ENCODE measurements around the gene PDE5A.

- no peak for TF ChIP-seq EZH2 (IDR thresholded peaks at IDR 0.05; ENCODE audit: borderline replicate concordance, low read depth, low read length, severe bottlenecking)
- TF ChIP-seq, protein P1, sequence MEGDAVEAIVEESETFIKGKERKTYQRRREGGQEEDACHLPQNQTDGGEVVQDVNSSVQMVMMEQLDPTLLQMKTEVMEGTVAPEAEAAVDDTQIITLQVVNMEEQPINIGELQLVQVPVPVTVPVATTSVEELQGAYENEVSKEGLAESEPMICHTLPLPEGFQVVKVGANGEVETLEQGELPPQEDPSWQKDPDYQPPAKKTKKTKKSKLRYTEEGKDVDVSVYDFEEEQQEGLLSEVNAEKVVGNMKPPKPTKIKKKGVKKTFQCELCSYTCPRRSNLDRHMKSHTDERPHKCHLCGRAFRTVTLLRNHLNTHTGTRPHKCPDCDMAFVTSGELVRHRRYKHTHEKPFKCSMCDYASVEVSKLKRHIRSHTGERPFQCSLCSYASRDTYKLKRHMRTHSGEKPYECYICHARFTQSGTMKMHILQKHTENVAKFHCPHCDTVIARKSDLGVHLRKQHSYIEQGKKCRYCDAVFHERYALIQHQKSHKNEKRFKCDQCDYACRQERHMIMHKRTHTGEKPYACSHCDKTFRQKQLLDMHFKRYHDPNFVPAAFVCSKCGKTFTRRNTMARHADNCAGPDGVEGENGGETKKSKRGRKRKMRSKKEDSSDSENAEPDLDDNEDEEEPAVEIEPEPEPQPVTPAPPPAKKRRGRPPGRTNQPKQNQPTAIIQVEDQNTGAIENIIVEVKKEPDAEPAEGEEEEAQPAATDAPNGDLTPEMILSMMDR (IDR thresholded peaks at IDR 0.05; ENCODE audit: borderline replicate concordance, extremely low read depth, low read length, poor library complexity, severe bottlenecking): no peak
These were observed 35.8 kb downstream of the PDE5A start for GRCh38 chr4:119592830-119593229.

Data from DND-41 (cell line).